ENCODE results near the gene CWC15. TPM values are rescaled to one million over a fixed set of nuclear protein-coding genes. Genes with fewer than 3 reads are reported as not detected.
A peak's percentile ranks its signal among the peaks of the same experiment; 100 is the strongest.
"Not testable (repeated sequence)": the region's sequence is repeated elsewhere in the genome, so short reads cannot be mapped to it uniquely, and the experiment has no call there.

The CWC15 gene
- 58.9 and 83.9 TPM in 2 replicates for total RNA-seq (2014; rRNA removed; shearing (Covaris generic))

- DNase-seq (ENCODE audit: low read depth), result peak; percentile 94
These were observed at the start of gene CWC15, which contains the start of gene KDM4D for GRCh38 chr11:94973099-94973968. Gene CWC15, minus strand, starts transcription at chr11:94973556. Its CDS starts 1,371 bp downstream, at chr11:94972185. Gene KDM4D, plus strand, starts transcription at chr11:94973709. Its CDS starts 23,664 bp downstream, at chr11:94997373.

- DNase-seq (ENCODE audit: low read depth), result not testable (repeated sequence)
These were observed 48.1 kb upstream of the CWC15 start for GRCh38 chr11:95021468-95021867.

GRCh38 chr11:95016139-95016538 lies 42.8 kb upstream of the CWC15 start:
- DNase-seq (ENCODE audit: low read depth), result no peak

- no peak for DNase-seq (ENCODE audit: low read depth)
These were observed 40.9 kb upstream of the CWC15 start for GRCh38 chr11:95014184-95014821.

DNA sequence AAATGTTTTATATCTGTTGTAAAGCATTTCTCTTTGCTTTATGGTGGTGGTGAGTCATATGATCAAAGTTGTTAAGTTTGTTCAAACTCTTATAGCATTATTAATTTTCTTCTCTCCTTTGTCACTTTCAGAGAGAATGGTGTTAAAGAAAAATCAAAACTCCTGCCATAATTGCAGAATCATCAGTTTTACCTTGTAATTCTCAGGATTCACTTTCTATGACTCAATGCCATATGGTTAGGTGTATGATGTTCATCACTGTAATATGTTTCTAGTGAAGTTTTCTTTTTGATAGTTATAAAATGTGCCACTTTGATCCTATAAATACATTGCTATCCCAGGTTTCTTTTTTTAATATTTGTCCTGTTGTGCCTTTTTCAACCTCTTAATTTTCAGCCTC lies 38.0 kb upstream of the CWC15 start:
- no peak for DNase-seq (ENCODE audit: low read depth)

- no peak for DNase-seq (ENCODE audit: low read depth)
These were observed 32.3 kb upstream of the CWC15 start for GRCh38 chr11:95005642-95006041.

DNA sequence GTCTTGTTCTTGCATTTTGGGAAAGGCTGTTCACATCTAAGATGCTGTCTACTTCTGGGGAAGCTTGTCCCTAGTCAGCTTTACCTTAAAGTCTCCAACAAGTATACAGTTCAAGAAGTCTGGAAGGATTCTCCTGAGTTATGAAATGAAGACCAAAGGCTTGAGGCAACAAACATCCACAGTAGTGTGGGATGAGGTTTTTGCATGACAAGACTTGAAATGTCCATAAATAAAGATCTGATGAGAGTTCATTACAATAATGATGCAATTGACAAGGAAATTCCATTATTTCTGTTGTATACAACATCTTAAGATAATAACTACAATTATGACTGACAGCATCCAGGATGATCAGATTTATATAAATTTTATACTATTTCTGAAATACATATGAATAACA lies 30.4 kb upstream of the CWC15 start:
- no peak for DNase-seq (ENCODE audit: low read depth)

DNA sequence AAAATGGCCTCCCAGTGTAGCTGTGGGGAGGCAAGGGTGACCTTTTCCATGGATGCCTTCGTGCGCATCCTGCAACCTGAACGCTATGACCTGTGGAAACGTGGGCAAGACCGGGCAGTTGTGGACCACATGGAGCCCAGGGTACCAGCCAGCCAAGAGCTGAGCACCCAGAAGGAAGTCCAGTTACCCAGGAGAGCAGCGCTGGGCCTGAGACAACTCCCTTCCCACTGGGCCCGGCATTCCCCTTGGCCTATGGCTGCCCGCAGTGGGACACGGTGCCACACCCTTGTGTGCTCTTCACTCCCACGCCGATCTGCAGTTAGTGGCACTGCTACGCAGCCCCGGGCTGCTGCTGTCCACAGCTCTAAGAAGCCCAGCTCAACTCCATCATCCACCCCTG lies 24.9 kb upstream of the CWC15 start:
- DNase-seq (ENCODE audit: low read depth), result no peak

DNA sequence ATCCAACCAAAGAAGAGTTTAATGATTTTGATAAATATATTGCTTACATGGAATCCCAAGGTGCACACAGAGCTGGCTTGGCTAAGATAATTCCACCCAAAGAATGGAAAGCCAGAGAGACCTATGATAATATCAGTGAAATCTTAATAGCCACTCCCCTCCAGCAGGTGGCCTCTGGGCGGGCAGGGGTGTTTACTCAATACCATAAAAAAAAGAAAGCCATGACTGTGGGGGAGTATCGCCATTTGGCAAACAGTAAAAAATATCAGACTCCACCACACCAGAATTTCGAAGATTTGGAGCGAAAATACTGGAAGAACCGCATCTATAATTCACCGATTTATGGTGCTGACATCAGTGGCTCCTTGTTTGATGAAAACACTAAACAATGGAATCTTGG lies 24.1 kb upstream of the CWC15 start:
- DNase-seq (ENCODE audit: low read depth), result no peak

DNA sequence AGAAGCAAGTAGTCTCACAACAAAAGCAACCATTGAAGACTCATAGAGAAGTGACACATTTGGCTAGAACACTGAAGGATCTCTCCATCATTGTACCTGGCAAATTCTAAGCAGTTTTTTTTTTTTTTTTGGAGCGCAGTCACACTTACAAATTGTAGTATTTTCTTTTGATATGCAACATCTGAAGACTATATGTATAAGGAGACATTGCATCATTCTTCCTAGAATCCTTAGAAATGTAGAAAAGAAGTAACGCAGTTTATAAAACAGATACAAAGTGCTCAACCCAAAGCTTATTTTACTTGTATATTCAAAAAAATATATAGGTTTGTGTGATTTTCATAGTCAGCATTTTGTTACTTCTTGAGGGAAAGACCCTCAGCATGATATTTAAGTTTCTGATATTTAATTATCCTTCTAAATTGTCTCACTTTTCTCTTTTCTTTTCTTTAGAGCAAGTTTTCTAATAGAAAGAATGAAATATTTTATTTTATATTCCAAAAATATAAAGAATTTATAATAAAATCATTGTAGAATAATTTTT lies 20.1 kb upstream of the CWC15 start:
- no peak for DNase-seq (ENCODE audit: low read depth)

- DNase-seq (ENCODE audit: low read depth), result no peak
These were observed 15.4 kb upstream of the CWC15 start for GRCh38 chr11:94988748-94989147.

- no peak for DNase-seq (ENCODE audit: low read depth)
These were observed 14.0 kb upstream of the CWC15 start for GRCh38 chr11:94987378-94987777.

- DNase-seq (ENCODE audit: low read depth), result no peak
These were observed 2.2 kb upstream of the CWC15 start for GRCh38 chr11:94975599-94975998.

- DNase-seq (ENCODE audit: low read depth), result no peak
These were observed 822 bp upstream of the CWC15 start for GRCh38 chr11:94974178-94974577.

DNA sequence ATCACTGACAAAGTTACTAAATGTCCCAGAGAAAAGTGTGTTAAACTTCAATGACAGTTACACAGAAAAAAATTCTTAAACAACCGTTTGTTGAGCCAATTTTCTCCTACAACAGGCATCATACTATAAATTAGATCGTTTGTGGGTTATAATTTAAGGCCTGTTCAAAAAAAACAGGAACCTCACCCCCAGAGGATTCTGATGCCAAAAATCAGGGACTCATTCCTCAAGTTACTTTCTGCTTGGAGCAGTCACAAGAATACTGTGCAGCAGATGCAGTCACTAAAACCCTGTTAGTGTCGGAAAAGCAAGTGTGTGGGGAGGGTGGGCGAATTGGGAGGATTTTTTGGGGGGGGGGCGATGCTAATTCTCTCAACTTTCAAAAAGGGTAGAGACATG lies 657 bp downstream of the CWC15 start:
- no peak for DNase-seq (ENCODE audit: low read depth)

GRCh38 chr11:94968334-94968958 lies 4.9 kb downstream of the CWC15 start:
- no peak for DNase-seq (ENCODE audit: low read depth)

- DNase-seq (ENCODE audit: low read depth), result no peak
These were observed 8.4 kb downstream of the CWC15 start for GRCh38 chr11:94964934-94965333.

GRCh38 chr11:94961255-94961654 lies 12.1 kb downstream of the CWC15 start:
- no peak for DNase-seq (ENCODE audit: low read depth)

DNA sequence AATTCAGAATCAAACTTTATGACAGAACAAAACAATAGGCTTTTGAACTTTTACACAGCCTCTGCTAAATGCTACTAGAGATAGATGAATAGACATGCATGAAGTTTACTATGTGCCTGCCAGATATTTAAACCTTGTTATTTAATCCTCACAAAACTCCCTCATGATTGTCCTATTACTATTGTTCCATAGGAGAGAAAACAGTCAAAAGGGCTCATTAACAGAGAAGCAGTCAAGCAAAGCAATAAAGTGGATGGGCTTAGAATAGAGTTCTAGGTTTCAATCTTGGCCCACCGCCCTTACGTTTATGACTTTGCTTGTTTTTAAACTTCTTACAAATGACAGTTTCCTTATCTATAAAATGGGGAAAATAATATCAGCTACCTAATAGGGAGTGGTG lies 12.9 kb downstream of the CWC15 start:
- no peak for DNase-seq (ENCODE audit: low read depth)

DNA sequence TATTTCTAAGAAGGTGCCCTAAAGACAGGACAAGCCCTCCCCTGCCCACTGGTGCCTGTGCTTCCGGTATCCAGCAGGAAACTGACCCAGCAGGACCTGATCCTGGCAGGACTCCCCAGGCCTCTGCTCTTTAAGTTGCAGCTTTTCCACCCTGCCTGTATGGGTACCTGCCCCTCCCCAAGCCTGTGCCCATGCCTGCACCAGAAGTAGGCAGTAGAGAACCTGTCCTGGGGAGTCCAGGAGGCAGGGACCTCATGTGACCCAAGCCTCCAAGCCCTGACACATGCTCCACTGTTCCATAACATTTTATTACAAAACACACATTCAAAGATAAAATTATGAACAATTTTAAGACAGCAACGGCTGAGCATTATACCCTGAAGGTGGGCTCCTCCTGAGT lies 14.2 kb downstream of the CWC15 start:
- DNase-seq (ENCODE audit: low read depth), result no peak

GRCh38 chr11:94958121-94958696 lies 15.1 kb downstream of the CWC15 start:
- no peak for DNase-seq (ENCODE audit: low read depth)

GRCh38 chr11:94956963-94957362 lies 16.4 kb downstream of the CWC15 start:
- DNase-seq (ENCODE audit: low read depth), result no peak
